Globus pallidus (tissue), 1 donor: Measurements from ENCODE around the gene NEK7.
A peak's percentile ranks its signal among the peaks of the same experiment; 100 is the strongest.

Experiments
- DNase-seq: peaks from one replicate; pipeline ENCODE4 v3.0.0-alpha.2; 2015; ENCODE audit warnings: low spot score

Gene NEK7

DNA sequence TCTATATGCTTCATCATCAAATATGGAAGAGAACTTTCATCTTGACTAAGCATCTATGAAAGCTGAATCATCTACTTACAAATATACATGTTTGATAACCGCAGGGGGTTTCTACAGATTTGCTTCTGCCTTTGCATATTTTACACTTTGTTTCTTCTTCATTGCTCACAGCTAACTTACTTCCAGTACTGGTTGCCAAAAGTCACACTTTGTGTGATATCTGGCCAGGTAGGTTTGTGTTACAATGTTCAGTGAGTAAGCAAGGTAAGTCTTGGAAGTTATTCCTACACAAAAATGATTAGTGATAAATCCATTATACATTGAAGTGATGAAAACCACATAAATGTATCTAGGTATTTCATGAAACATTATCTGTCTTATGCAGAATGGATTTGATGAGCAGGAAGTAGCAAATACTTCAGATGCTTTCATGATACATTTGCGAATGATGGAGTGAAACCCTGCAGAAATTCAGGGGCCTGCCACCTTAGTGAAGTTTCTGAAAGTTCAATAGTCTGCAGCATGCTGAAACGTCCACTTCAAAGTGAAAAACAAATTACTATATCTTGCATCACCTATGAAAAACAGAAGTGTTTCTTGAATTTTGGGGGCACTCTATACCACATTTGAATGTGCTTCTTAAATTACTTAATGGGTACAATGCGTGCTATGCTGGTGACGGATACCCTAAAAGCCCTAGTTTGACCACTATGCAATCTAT is 196.3 kb downstream of the NEK7 start:
- no peak for DNase-seq

DNA sequence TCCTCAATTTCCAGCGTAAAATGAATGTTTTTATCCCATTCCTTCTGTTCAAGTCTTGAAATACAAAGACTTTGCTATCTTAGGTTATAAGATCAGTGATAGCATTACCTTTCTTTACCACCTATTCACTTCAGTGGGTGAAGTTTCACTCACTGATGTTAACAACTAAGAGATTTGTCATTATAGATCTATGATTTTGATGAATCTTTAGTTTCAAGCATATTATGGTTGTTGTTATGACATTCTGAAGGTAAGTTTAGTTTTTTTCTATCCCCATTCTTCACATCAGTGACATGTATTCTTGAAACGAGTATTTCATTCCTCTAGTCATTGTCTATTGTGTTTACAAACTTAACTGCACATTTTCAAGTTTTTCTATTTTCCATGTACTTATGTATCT is 201.1 kb downstream of the NEK7 start:
- no peak for DNase-seq

DNA sequence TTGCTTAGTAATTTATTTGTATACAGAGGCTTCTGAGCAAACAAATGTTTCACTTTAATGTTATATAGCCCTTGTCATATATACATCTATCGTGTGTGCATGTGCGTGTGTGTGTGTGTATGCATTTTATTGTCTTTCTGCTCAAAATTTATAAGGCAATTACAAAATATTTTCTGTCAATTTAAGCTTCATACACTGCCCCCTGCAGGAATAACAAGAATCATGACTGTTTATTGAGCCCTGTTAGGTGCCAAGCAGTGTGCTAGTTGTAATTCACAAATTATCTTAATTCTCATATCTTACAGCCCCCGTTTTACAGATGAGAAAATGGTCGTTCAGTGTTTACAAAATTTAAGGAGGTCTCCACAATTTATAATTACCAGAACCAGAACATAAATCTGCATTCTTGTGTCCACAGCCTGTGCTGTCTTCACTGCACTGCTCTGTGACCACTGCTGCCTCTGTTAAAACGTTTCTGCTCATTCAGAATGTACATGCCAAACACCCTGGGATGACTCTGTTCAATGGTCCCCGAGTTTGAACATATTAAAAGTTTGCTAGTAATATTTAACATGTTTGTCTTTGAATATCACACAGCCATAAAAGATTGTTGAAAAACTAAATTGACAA is 202.3 kb downstream of the NEK7 start:
- DNase-seq, result peak; percentile 26

- no peak for DNase-seq
These were observed 203.5 kb downstream of the NEK7 start for GRCh38 chr1:198360208-198360729.

DNA sequence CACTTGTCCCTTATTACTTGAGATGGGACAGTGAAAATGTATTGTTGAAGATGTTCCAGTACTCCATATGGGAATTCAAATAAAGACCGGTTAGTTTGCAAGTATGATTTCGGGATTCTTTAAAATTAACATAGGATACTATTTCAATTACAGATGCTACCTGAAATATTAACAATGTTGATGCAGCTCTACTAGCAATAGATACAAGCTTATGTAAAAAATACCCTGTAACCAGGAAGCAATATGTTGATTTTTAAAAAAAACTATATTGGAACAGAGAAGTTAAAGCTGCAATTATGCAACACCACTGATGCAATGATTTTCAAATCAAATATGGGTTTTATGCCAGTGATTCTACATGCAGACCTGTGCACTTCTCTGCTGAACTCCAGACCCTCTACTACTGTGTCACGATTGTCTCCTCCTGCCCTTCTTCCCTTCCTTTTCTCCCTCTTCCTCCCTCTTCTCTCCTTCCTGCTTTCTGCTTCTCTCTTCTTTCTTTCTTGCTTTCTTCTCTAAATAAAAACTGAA is 204.5 kb downstream of the NEK7 start:
- no peak for DNase-seq

DNA sequence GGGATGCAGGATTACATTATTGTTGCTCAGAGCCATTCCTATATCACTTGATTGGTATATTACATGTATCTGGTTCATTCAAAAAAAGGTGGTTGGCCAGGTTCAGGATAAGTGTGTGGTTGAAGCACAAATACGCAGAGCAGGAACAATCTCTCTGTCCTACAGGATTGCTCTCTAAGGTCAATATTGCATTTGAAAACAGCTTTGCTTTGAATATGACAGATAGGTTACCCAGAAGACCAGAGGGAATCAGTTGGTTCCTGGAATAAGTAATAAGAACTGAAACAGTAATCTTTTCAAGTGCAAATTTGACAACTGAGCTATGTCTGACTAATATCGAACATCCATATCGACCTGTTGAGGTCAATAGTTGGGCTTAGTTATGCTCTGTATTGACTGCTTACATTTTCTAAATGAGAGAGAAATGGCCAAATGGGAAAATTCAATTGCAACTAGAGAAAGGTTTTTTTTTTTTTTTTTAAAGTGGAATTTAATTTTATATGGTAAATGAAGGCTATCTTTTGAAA is 206.9 kb downstream of the NEK7 start:
- no peak for DNase-seq

DNA sequence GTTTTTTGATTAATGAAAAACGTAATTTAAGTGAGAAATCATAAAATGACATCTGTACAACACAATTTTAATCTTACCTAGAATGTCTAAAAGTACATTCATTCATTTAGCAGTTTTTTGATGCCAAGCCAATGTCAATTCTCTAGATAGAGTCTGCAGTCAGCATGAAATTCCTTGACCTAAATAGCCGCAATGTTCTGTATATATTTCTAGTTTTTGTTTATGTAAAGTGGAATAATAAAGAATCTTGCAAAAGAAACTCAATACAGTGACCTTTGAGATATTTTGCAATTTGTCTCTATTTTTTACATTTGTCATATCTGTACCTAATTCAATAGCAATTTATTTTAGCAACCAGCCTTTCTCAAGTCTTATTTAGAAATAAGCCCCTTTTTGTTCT is 207.7 kb downstream of the NEK7 start:
- no peak for DNase-seq

GRCh38 chr1:198367296-198367695 is 210.5 kb downstream of the NEK7 start:
- no peak for DNase-seq

DNA sequence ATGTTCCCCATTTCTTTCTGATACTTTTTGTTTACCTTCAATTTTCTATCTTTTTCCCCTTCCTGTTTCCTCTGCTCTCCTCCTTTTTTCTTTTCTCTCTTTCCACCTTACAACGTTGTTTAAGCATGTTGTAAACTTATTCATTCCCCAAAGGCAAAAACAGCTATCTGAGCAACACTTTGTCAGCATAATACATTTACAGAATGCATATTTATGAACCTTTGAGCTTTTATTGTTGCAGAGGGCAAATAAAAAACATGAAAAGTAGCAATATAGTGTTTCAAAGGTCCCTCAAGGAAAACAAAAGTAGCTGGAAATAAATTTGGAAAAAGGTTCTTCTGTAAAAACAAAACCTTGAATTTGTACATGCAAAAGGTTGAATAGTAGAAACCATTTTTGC is 214.2 kb downstream of the NEK7 start:
- DNase-seq, result no peak
